ENCODE results near the gene GPRC5B.

Gene GPRC5B

DNA sequence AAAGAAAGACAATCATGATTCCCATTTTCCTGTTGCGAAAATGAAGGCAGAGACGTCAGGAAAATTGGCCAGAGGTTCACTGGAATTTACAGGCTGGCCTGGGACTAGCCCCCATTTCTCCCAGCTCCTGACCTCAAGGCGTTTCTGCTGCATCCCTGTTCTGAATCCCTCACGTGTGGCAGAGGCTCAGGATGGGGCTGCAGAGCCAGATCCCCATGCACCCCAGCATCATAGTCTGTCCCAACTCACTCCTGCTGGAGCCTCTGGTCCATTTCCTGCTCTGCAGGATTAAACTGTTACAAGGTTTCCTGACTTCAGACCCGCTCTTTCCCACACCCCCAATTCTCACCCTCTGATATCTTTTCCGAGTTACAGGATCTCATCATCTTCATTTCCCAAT lies 2.9 kb downstream of the GPRC5B start:
- TF ChIP-seq, protein P1, sequence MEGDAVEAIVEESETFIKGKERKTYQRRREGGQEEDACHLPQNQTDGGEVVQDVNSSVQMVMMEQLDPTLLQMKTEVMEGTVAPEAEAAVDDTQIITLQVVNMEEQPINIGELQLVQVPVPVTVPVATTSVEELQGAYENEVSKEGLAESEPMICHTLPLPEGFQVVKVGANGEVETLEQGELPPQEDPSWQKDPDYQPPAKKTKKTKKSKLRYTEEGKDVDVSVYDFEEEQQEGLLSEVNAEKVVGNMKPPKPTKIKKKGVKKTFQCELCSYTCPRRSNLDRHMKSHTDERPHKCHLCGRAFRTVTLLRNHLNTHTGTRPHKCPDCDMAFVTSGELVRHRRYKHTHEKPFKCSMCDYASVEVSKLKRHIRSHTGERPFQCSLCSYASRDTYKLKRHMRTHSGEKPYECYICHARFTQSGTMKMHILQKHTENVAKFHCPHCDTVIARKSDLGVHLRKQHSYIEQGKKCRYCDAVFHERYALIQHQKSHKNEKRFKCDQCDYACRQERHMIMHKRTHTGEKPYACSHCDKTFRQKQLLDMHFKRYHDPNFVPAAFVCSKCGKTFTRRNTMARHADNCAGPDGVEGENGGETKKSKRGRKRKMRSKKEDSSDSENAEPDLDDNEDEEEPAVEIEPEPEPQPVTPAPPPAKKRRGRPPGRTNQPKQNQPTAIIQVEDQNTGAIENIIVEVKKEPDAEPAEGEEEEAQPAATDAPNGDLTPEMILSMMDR (IDR thresholded peaks at IDR 0.05; ENCODE audit: low read depth, low read length, missing control alignments) = no peak
- no peak for DNase-seq (ENCODE audit: low read depth)
- H3K4me3 ChIP-seq (ENCODE audit: low read depth, low read length) = no peak overlapping the region

DNA sequence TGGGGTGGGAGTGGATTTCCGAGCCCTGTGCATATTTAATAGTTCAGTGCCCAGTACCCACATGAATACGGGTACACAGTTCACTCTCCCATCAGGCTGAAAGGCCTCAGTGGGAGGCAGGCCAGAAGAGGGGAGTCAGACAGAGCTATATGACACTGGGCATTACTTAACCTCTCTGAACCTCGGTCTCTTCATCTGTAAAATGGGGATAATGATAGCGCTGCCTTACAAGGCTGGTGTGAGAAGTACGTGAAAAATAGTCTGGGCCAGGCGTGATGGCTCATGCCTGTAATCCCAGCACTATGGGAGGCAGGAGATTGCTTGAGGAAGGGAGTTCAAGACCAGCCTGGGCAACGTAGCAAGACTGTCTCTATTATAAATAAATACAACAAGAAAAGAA lies 3.6 kb downstream of the GPRC5B start:
- no peak for DNase-seq (ENCODE audit: low read depth)
- TF ChIP-seq, protein P1 (IDR thresholded peaks at IDR 0.05; ENCODE audit: low read depth, low read length, missing control alignments) = no peak
- no peak overlapping the region for H3K4me3 ChIP-seq (ENCODE audit: low read depth, low read length)

DNA sequence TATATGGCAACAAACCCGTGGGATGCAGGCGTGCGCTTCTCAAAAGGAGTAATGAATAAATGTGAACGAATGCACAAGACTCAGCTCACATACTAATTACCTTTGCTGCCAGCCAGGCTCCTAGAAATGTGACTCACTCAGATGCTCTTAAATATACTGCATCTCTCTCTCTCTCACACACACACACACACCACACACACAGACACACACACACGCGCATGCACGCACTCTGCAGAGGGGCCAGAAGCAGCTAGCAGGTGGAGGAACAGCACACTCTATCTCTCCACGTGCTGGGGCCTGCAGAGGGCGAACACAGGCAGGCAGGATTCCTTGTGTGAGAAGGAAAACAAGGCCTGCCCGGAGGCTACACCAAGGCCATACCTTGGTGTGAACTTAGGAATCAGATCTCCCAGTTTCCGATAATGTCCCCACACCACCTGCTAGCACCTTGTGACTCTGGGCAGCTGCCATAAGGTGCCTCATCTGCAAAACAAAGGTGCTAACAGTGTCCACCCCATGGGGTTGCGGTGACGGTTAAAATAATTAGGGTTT lies 5.3 kb downstream of the GPRC5B start:
- TF ChIP-seq, protein P1 (IDR thresholded peaks at IDR 0.05; ENCODE audit: low read depth, low read length, missing control alignments) = no peak
- no peak overlapping the region for H3K4me3 ChIP-seq (ENCODE audit: low read depth, low read length)
- no peak for DNase-seq (ENCODE audit: low read depth)

DNA sequence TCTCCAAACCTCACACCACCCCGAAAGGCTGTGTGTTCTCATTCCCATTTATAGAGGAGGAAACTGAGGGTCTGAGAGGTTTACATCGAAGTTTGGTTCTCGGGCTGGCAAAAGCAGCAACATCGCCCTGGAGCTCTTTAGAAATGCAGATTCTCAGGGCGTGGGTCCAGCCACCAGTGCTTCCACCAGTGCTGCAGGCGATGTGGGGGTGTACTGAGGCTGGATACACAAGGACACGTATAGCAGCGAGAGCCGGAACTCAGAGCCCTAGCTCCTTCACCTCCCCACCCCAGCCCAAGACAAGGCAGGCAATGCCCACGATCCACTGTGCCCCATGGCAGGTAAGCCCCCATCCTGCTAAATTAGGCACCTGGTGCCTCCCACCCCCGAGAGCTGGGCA lies 5.9 kb downstream of the GPRC5B start:
- DNase-seq (ENCODE audit: low read depth) = no peak
- H3K4me3 ChIP-seq (ENCODE audit: low read depth, low read length) = no peak overlapping the region
- TF ChIP-seq, protein P1 (IDR thresholded peaks at IDR 0.05; ENCODE audit: low read depth, low read length, missing control alignments) = no peak

GRCh38 chr16:19876501-19877059 lies 8.1 kb downstream of the GPRC5B start:
- TF ChIP-seq, protein P1 (IDR thresholded peaks at IDR 0.05; ENCODE audit: low read depth, low read length, missing control alignments) = no peak
- DNase-seq (ENCODE audit: low read depth) = no peak
- no peak overlapping the region for H3K4me3 ChIP-seq (ENCODE audit: low read depth, low read length)

- no peak for DNase-seq (ENCODE audit: low read depth)
- TF ChIP-seq, protein P1 (IDR thresholded peaks at IDR 0.05; ENCODE audit: low read depth, low read length, missing control alignments) = no peak
- H3K4me3 ChIP-seq (ENCODE audit: low read depth, low read length) = no peak overlapping the region
Measured at GRCh38 chr16:19875900-19876299, 8.7 kb downstream of the GPRC5B start.
